NK-92 (cell line): ENCODE results near the gene LRRC63.
"Not testable (repeated sequence)": the region's sequence is repeated elsewhere in the genome, so short reads cannot be mapped to it uniquely, and the experiment has no call there.

Experiments
- DNase-seq: peaks from one replicate; lab custom pipeline; 2025; ENCODE audit not compliant: unreplicated experiment; lab: John Stamatoyannopoulos, UW

LRRC63 gene

GRCh38 chr13:46235286-46235685 lies 23.6 kb downstream of the LRRC63 start:
- no peak for DNase-seq

GRCh38 chr13:46265292-46265691 lies 53.6 kb downstream of the LRRC63 start:
- no peak for DNase-seq

- no peak for DNase-seq
Observed at GRCh38 chr13:46267166-46267565, 55.4 kb downstream of the LRRC63 start.

GRCh38 chr13:46270416-46270815 lies 58.7 kb downstream of the LRRC63 start:
- no peak for DNase-seq

GRCh38 chr13:46274094-46274698 lies 62.5 kb downstream of the LRRC63 start:
- no peak for DNase-seq

GRCh38 chr13:46278474-46278873 lies 66.7 kb downstream of the LRRC63 start:
- no peak for DNase-seq

GRCh38 chr13:46281779-46282178 lies 70.1 kb downstream of the LRRC63 start:
- no peak for DNase-seq

- DNase-seq = not testable (repeated sequence)
Observed at GRCh38 chr13:46283912-46284824, 72.4 kb downstream of the LRRC63 start.

- no peak for DNase-seq
Observed at GRCh38 chr13:46286972-46287371, 75.2 kb downstream of the LRRC63 start.

GRCh38 chr13:46288570-46289259 lies 77.0 kb downstream of the LRRC63 start:
- DNase-seq = no peak

GRCh38 chr13:46289260-46289955 lies 77.7 kb downstream of the LRRC63 start:
- no peak for DNase-seq

GRCh38 chr13:46290434-46290833 lies 78.7 kb downstream of the LRRC63 start:
- no peak for DNase-seq

GRCh38 chr13:46293436-46293835 lies 81.7 kb downstream of the LRRC63 start:
- DNase-seq = no peak

GRCh38 chr13:46295491-46296114 lies 83.9 kb downstream of the LRRC63 start:
- DNase-seq = peak; percentile 12

- no peak for DNase-seq
Observed at GRCh38 chr13:46296115-46296822, 84.5 kb downstream of the LRRC63 start.

GRCh38 chr13:46296921-46297320 lies 85.2 kb downstream of the LRRC63 start:
- DNase-seq = no peak

- no peak for DNase-seq
Observed at GRCh38 chr13:46297361-46297811, 85.7 kb downstream of the LRRC63 start.

- no peak for DNase-seq
Observed at GRCh38 chr13:46303742-46304385, 92.1 kb downstream of the LRRC63 start.

GRCh38 chr13:46304546-46304945 lies 92.8 kb downstream of the LRRC63 start:
- no peak for DNase-seq

- no peak for DNase-seq
Observed at GRCh38 chr13:46307554-46307953, 95.8 kb downstream of the LRRC63 start.
